Stomach (tissue), 9 donors: ENCODE results near the gene KLHL3. TPM values are rescaled to one million over a fixed set of nuclear protein-coding genes. Genes with fewer than 3 reads are reported as not detected.
A peak's percentile ranks its signal among the peaks of the same experiment; 100 is the strongest.

Experiments
- DNase-seq, 2 donors: peaks; one replicate each; pipeline versions ENCODE4 v3.0.0 to v3.0.0-alpha.2; 2013 to 2019
- H3K27ac ChIP-seq, 5 donors: fragments of 200-600 bp in 4 of 5; sonication (generic) in 4 of 5; one replicate each; pipeline ENCODE4 v1.5.1; 2013 to 2019; ENCODE audit warnings: mild to moderate bottlenecking in 1 of 5, moderate library complexity in 1 of 5
- H3K27me3 ChIP-seq, 3 donors: fragments of 200-600 bp; sonication (generic); one replicate each; pipeline ENCODE4 v1.5.1; 2017 to 2019; ENCODE audit warnings: mixed run types in 1 of 3
- H3K36me3 ChIP-seq, 4 donors: fragments of 200-600 bp; sonication (generic); 1 replicate in 3 of 4; 2 replicates in 1 of 4; pipeline ENCODE4 v1.5.1; 2016 to 2019
- H3K4me1 ChIP-seq, 4 donors: fragments of 200-600 bp; sonication (generic); one replicate each; pipeline ENCODE4 v1.5.1; 2016 to 2019
- H3K4me3 ChIP-seq, 4 donors: fragments of 200-600 bp; sonication (generic) in 3 of 4; one replicate each; pipeline ENCODE4 v1.5.1; 2016 to 2019; ENCODE audit warnings: mild to moderate bottlenecking in 1 of 4
- H3K9me3 ChIP-seq, 4 donors: fragments of 200-600 bp; sonication (generic); one replicate each; pipeline ENCODE4 v1.5.1; 2016 to 2019
- EP300 ChIP-seq: sonication (generic); formaldehyde crosslinking; IDR thresholded peaks from one replicate; pipeline ENCODE4 v1.6.1; 2017; ENCODE audit warnings: antibody characterized with exemption
- POLR2A ChIP-seq, 4 donors: fragments of 450-650 bp; IDR thresholded peaks; one replicate each; pipeline ENCODE4 v1.6.1; 2016; ENCODE audit warnings: antibody characterized with exemption in 4 of 4, control low read depth in 2 of 4, mild to moderate bottlenecking in 1 of 4, moderate library complexity in 1 of 4
- POLR2AphosphoS5 ChIP-seq, 3 donors: sonication (generic); formaldehyde crosslinking; IDR thresholded peaks; one replicate each; pipeline ENCODE4 v1.6.1; 2016; ENCODE audit warnings: antibody characterized with exemption in 3 of 3
- WGBS, 5 donors: extraction: QIAGEN DNeasy Blood & Tissue Kit in 3 of 5; methylation state at CpG; one replicate each; pipeline versions ENCODE4 v1.1.5 to v1.1.7; 2013 to 2018; 5-methylcytosine and 5-hydroxymethylcytosine counted together
- intact Hi-C: fragments of 100-400 bp; cut with DNase I; formaldehyde crosslinking; loops from one replicate; pipeline ENCODE4 v1.15.1; 2023; ENCODE audit warnings: low total_unique reads
- polyA plus RNA-seq, 3 donors: library from polyadenylated mRNA; stranded (reverse); fragments of 200-250 nt; gene quantifications; one replicate each; pipeline ENCODE4 v1.2.3, GENCODE V29; 2013
- total RNA-seq, 5 donors: library from RNA; depleted of rRNA; stranded (reverse); fragments of >200 nt; gene quantifications; one replicate each; pipeline versions ENCODE4 v1.1.0 to v1.2.3, GENCODE V29; 2014 to 2016
- TF ChIP-seq, protein P1 (sequence below), 7 experiments: fragments of 450-650 bp in 4 of 7; fragments of 200-600 bp in 3 of 7; sonication (generic) in 3 of 7; IDR thresholded peaks; one replicate each; pipeline ENCODE4 v1.5.1; 2016 to 2019; ENCODE audit warnings: antibody characterized with exemption in 7 of 7, control low read depth in 2 of 7, mild to moderate bottlenecking in 1 of 7
- donor health status: healthy with polysubstance abuse.
- donor health status: Bipolar disorder and iron deficiency.
- donor health status: healthy.

The KLHL3 gene
- total and polyA plus RNA-seq, 8 donors = 0.50 to 20.4 (median 10.3) TPM

DNA sequence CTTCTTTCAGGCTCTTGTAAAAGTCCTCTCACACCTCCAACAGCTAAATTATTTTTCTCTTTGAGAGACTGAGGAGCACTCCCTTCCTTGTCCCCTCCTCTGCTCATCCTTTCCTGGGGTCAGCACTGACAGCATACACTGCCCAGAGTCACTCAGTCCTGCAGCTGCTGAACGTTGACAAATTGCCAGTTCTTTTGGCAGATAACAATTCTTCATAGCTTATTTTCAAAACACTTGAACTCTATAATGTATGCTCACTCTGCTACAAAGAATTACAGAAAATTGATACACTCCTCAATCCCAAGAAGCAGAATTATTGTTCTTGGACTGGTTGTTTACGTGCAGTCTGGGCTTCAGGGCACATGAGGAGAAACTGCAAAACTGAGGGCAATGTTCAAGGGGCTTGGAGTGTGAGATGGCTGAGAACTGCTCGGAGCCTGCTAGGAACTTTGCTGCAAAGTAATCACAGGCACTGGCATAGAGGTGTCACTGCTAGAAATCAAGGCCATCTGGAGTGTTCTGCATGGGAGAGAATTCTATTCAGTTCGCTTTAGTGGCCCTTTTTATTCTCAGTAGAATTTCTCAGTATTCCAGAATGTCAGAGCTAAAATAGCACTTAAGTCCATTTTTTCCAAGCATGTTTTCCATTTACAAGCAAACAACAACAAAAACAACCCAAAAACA is 140.4 kb downstream of the KLHL3 start:
- H3K4me1 ChIP-seq = no peaks in the 10 kb centered on the region
- no peak for DNase-seq
- no peak overlapping the region for H3K4me3 ChIP-seq
- no peak for TF ChIP-seq POLR2A (IDR thresholded peaks at IDR 0.05)
- TF ChIP-seq, protein P1, sequence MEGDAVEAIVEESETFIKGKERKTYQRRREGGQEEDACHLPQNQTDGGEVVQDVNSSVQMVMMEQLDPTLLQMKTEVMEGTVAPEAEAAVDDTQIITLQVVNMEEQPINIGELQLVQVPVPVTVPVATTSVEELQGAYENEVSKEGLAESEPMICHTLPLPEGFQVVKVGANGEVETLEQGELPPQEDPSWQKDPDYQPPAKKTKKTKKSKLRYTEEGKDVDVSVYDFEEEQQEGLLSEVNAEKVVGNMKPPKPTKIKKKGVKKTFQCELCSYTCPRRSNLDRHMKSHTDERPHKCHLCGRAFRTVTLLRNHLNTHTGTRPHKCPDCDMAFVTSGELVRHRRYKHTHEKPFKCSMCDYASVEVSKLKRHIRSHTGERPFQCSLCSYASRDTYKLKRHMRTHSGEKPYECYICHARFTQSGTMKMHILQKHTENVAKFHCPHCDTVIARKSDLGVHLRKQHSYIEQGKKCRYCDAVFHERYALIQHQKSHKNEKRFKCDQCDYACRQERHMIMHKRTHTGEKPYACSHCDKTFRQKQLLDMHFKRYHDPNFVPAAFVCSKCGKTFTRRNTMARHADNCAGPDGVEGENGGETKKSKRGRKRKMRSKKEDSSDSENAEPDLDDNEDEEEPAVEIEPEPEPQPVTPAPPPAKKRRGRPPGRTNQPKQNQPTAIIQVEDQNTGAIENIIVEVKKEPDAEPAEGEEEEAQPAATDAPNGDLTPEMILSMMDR (IDR thresholded peaks at IDR 0.05) = no peak
- no peak for TF ChIP-seq POLR2AphosphoS5 (IDR thresholded peaks at IDR 0.05)
- no peak for TF ChIP-seq EP300
- no peaks in the 10 kb centered on the region for H3K36me3 ChIP-seq
- WGBS, 5 donors = 49 to 65% (median 59%) methylated on average over 4 of the region's 4 CpGs
- intact Hi-C loops = no loop called here
- H3K9me3 ChIP-seq = peaks cover 0 to 13% (median 0%) of the 10 kb centered on the region in 4 donors
- H3K27me3 ChIP-seq = peaks cover 0 to 26% (median 6%) of the 10 kb centered on the region in 3 donors
- H3K27ac ChIP-seq = no peak overlapping the region

- intact Hi-C loops = no loop called here
- Histone ChIP-seq H3K36me3 (no peaks in the 10 kb centered on the region), H3K4me3 (no peak overlapping the region), H3K9me3 (peaks cover 0 to 13% (median 0%) of the 10 kb centered on the region in 4 donors), H3K4me1 (no peaks in the 10 kb centered on the region), H3K27ac (no peak overlapping the region), H3K27me3 (peaks cover 0 to 25% (median 6%) of the 10 kb centered on the region in 3 donors)
- WGBS, 5 donors = 36 to 44% (median 39%) methylated on average over 2 of the region's 2 CpGs
- TF ChIP-seq, protein P1 (IDR thresholded peaks at IDR 0.05) = no peak
- TF ChIP-seq POLR2A (IDR thresholded peaks at IDR 0.05) (no peak), POLR2AphosphoS5 (IDR thresholded peaks at IDR 0.05) (no peak), EP300 (no peak)
- peak in 1 of 2 donors; percentile 22 for DNase-seq
Measured at GRCh38 chr5:137594717-137595116, 141.2 kb downstream of the KLHL3 start.

DNA sequence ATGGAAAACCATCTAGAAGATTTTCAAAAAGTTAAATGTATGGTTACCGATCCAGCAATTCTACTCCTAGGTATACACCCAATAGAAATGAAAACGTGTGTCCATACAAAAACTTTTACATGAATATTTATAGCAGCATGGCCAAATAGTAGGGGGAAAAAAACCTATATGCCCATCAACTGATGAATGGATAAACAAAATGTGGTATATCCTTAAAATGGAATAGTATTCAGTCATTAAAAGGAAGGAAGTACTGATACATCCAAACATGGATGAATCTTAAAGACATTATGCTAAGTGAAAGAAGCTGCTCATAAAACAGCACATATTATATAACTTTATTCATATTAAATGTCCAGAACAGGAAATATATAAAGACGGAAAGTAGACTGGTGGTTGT is 143.6 kb downstream of the KLHL3 start:
- intact Hi-C loops = no loop called here
- WGBS, 5 donors = 80 to 89% (median 84%) methylated on average over 3 of the region's 3 CpGs
- TF ChIP-seq POLR2AphosphoS5 (IDR thresholded peaks at IDR 0.05) = no peak
- TF ChIP-seq POLR2A (IDR thresholded peaks at IDR 0.05) = no peak
- TF ChIP-seq, protein P1 (IDR thresholded peaks at IDR 0.05) = no peak
- no peak for TF ChIP-seq EP300

DNA sequence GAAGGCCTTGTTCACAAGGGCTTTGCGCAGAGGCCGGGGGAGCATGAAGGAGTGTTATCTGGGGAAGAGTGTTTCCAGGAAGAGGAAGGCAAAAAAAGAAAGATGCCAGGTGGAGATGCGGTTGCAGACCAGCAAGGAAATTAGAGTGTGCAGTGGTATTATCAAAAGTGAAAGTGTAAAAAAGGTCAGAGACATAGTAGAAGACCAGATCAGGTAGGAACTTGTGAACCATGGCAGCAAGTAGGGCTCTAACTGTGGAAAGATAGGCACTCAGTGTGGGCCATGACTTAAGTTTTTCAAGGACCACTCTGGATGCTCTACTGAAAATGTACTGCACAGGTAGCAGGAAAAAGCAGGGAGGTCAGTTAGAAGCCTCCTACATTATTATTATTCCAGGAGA is 146.7 kb downstream of the KLHL3 start:
- DNase-seq = no peak
- H3K27ac ChIP-seq = no peak overlapping the region
- WGBS, 5 donors = 67 to 79% (median 73%) methylated on average over 3 of the region's 3 CpGs
- H3K36me3 ChIP-seq = no peaks in the 10 kb centered on the region
- TF ChIP-seq, protein P1 (IDR thresholded peaks at IDR 0.05) = no peak
- TF ChIP-seq EP300 (no peak), POLR2AphosphoS5 (IDR thresholded peaks at IDR 0.05) (no peak), POLR2A (IDR thresholded peaks at IDR 0.05) (no peak)
- intact Hi-C loops = no loop called here
- no peak overlapping the region for H3K4me3 ChIP-seq
- H3K4me1 ChIP-seq = no peaks in the 10 kb centered on the region
- H3K27me3 ChIP-seq = no peaks in the 10 kb centered on the region
- H3K9me3 ChIP-seq = peaks cover 0 to 14% (median 11%) of the 10 kb centered on the region in 4 donors

More for the DNA sequence above, 143.6 kb downstream of the KLHL3 start:
- Histone ChIP-seq H3K9me3 (peaks cover 0 to 13% (median 2%) of the 10 kb centered on the region in 4 donors), H3K36me3 (no peaks in the 10 kb centered on the region), H3K4me3 (no peak overlapping the region), H3K27ac (no peak overlapping the region), H3K27me3 (peaks cover 0 to 3% (median 0%) of the 10 kb centered on the region in 3 donors), H3K4me1 (no peaks in the 10 kb centered on the region)
- no peak for DNase-seq
